PFSK-1 (cell line): ENCODE measurements around the gene P2RX2.

Experiments used
- POLR2AphosphoS5 ChIP-seq: IDR thresholded peaks from 2 replicates; pipeline ENCODE4 v1.6.1; 2012; ENCODE audit warnings: low read depth, mild to moderate bottlenecking, control low read depth, low read length, moderate library complexity
- SIN3A ChIP-seq: IDR thresholded peaks from 2 replicates; pipeline ENCODE4 v1.6.1; 2012; ENCODE audit warnings: mild to moderate bottlenecking, low read length, moderate library complexity, borderline replicate concordance; ENCODE audit not compliant: insufficient read depth
- TAF1 ChIP-seq: IDR thresholded peaks from 2 replicates; pipeline ENCODE4 v1.6.1; 2012; ENCODE audit warnings: low read length, control low read depth, borderline replicate concordance; ENCODE audit not compliant: insufficient read depth
- TF ChIP-seq, protein P1 (sequence below), 2 experiments: IDR thresholded peaks; 2 replicates each; pipeline versions ENCODE4 v1.6.1 to v1.8.0; 2011 to 2012; ENCODE audit warnings: low read depth in 2 of 2, low read length in 2 of 2, control low read depth in 1 of 2, inconsistent platforms in 1 of 2, mild to moderate bottlenecking in 1 of 2, moderate library complexity in 1 of 2; ENCODE audit not compliant: insufficient read depth in 1 of 2

DNA sequence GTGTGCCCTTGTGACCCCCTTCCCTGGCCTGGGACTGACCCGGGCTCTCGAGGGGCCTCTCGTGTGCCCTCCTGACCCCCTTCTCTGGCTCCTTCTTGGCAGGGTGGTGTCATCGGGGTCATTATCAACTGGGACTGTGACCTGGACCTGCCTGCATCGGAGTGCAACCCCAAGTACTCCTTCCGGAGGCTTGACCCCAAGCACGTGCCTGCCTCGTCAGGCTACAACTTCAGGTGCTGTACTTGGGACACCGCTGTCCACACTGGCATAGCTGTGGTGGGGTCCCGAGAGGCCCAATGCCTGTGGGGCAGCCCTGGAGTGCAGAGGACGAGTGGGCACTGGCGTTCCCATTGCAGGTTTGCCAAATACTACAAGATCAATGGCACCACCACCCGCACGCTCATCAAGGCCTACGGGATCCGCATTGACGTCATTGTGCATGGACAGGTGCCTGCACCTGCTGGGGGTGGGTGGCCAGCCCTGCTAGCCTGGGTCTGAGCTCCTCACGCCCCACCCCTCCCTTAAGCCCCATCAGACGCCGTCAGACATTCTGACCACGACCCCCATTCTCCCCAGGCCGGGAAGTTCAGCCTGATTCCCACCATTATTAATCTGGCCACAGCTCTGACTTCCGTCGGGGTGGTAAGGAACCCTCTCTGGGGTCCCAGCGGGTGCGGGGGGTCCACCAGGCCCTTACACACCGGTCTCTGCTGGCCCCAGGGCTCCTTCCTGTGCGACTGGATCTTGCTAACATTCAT is 2.5 kb downstream of the P2RX2 start:
- TF ChIP-seq POLR2AphosphoS5, result peak; percentile 72
- TF ChIP-seq, protein P1, sequence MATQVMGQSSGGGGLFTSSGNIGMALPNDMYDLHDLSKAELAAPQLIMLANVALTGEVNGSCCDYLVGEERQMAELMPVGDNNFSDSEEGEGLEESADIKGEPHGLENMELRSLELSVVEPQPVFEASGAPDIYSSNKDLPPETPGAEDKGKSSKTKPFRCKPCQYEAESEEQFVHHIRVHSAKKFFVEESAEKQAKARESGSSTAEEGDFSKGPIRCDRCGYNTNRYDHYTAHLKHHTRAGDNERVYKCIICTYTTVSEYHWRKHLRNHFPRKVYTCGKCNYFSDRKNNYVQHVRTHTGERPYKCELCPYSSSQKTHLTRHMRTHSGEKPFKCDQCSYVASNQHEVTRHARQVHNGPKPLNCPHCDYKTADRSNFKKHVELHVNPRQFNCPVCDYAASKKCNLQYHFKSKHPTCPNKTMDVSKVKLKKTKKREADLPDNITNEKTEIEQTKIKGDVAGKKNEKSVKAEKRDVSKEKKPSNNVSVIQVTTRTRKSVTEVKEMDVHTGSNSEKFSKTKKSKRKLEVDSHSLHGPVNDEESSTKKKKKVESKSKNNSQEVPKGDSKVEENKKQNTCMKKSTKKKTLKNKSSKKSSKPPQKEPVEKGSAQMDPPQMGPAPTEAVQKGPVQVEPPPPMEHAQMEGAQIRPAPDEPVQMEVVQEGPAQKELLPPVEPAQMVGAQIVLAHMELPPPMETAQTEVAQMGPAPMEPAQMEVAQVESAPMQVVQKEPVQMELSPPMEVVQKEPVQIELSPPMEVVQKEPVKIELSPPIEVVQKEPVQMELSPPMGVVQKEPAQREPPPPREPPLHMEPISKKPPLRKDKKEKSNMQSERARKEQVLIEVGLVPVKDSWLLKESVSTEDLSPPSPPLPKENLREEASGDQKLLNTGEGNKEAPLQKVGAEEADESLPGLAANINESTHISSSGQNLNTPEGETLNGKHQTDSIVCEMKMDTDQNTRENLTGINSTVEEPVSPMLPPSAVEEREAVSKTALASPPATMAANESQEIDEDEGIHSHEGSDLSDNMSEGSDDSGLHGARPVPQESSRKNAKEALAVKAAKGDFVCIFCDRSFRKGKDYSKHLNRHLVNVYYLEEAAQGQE (IDR thresholded peaks at IDR 0.05; ENCODE audit: insufficient read depth in 1 of 2, low read depth in 2 of 2, low read length in 2 of 2), result no peak
- no peak for TF ChIP-seq SIN3A
- TF ChIP-seq TAF1, result no peak
